HL-60/S4 treated with phorbol 12-myristate 13-acetate at 8.2 ng/mL for 4 days and 3 days (cell line): Measurements from ENCODE around the gene CASTOR2.
"Not testable (repeated sequence)": the region's sequence is repeated elsewhere in the genome, so short reads cannot be mapped to it uniquely, and the experiment has no call there.

ENCODE experiments used
- in situ Hi-C: fragments of 300-500 bp; cut with MboI; formaldehyde crosslinking; loops from 2 replicates; pipeline ENCODE4 v1.15.0; 2022; ENCODE audit warnings: low sequenced_read_pairs

Gene CASTOR2

GRCh38 chr7:74994869-74995543 is 30.5 kb downstream of the CASTOR2 start:
- in situ Hi-C loops: not testable (repeated sequence)

DNA sequence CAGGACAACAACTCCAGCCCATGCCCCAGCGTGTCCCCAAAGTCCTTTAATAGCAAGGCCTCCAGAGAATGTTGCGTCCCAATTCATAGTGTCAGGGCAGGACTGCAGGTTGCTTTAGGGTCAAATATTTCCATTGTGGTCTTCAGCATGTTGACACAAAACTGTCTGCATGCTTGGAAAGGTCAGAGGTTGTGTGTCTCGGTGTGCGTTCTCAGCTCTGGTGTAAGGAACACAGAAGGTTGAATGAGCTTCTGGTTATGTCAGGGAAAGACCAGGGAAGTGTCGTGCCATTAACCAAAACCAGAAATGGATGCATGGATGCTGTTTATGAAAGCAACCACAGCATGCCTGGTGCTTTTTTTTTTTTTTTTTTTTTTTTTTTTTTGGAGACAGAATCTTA is 31.9 kb downstream of the CASTOR2 start:
- in situ Hi-C loops: not testable (repeated sequence)

- in situ Hi-C loops: not testable (repeated sequence)
Measured at GRCh38 chr7:74997811-74998210, 33.3 kb downstream of the CASTOR2 start.

GRCh38 chr7:75001356-75001755 is 36.9 kb downstream of the CASTOR2 start:
- in situ Hi-C loops: not testable (repeated sequence)

- in situ Hi-C loops: no loop called here
Measured at GRCh38 chr7:75010036-75010435, 45.5 kb downstream of the CASTOR2 start.

GRCh38 chr7:75017832-75018231 is 53.3 kb downstream of the CASTOR2 start:
- in situ Hi-C loops: no loop called here

- in situ Hi-C loops: no loop called here
Measured at GRCh38 chr7:75018570-75019364, 54.3 kb downstream of the CASTOR2 start.

- in situ Hi-C loops: no loop called here
Measured at GRCh38 chr7:75019800-75020199, 55.3 kb downstream of the CASTOR2 start.

GRCh38 chr7:75024922-75025321 is 60.4 kb downstream of the CASTOR2 start:
- in situ Hi-C loops: loop anchor here (25.0 kb wide), 1 partner anchor 613 kb away; no protein-coding TSS in a partner anchor

DNA sequence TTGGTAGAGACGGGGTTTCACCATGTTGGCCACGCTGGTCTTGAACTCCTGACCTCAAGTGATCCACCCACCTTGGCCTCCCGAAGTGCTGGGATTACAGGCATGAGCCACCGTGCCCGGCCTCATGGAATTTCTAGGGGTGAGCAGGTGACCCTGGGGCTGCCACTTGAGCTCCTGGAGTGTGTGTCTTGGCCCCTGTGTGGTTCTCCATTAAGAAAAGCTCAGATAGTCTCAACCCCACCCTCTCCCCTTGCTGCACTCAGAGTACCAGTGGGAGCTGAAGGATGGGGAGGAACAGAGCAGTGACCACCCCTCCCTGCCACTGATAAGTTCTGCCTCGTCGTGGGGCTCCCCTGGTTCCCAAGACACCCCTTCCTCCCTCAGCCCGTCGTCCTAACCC is 63.8 kb downstream of the CASTOR2 start:
- in situ Hi-C loops: loop anchor here (25.0 kb wide), 1 partner anchor 616 kb away; no protein-coding TSS in a partner anchor

- in situ Hi-C loops: loop anchor here (25.0 kb wide), 1 partner anchor 621 kb away; no protein-coding TSS in a partner anchor
Measured at GRCh38 chr7:75033064-75033463, 68.6 kb downstream of the CASTOR2 start.

GRCh38 chr7:75033826-75034225 is 69.3 kb downstream of the CASTOR2 start:
- in situ Hi-C loops: loop anchor here (25.0 kb wide), 1 partner anchor 622 kb away; no protein-coding TSS in a partner anchor

DNA sequence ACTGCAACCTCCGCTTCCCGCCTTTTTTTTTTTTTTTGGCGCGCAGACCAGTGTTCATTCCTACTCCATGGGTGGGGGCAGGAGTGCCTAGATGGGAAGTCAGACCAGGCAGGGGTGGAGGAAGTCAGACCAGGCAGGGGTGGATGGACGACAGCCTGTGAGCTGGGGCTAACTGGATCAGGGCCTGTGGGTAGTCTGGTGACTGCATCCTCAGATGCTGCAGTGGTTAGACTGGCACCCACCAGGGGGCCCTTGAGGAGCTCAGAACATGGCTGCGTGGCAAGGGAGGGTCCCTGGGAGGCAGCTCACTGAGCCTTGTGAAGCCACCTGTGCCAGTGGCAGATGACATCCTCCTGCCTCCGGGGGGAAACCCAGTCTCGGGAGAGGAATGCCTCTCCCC is 74.0 kb downstream of the CASTOR2 start:
- in situ Hi-C loops: loop anchor here (25.0 kb wide), 1 partner anchor 626 kb away; no protein-coding TSS in a partner anchor

DNA sequence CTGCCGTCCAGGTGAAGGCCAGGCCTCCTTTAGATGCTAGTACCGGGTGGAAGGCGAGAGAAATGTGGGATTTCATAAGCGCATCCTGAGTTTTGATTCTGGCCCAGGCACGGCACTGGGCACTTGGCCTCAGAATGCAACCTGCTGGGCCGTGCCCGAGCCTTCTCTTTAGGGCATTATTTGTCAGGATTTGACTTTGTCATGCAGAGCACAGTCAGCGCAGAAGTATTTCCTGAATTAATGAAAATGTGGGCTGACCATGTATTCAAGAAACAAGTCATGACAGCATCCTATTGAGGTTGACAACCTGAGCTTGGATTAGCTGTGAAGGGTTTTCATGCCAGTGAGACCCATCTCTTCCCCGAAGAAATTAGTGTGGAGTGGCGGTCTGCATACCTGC is 74.7 kb downstream of the CASTOR2 start:
- in situ Hi-C loops: loop anchor here (25.0 kb wide), 1 partner anchor 627 kb away; no protein-coding TSS in a partner anchor

GRCh38 chr7:75039709-75040108 is 75.2 kb downstream of the CASTOR2 start:
- in situ Hi-C loops: loop anchor here (25.0 kb wide), 1 partner anchor 627 kb away; no protein-coding TSS in a partner anchor

GRCh38 chr7:75040512-75040911 is 76.0 kb downstream of the CASTOR2 start:
- in situ Hi-C loops: loop anchor here (25.0 kb wide), 1 partner anchor 628 kb away; no protein-coding TSS in a partner anchor

DNA sequence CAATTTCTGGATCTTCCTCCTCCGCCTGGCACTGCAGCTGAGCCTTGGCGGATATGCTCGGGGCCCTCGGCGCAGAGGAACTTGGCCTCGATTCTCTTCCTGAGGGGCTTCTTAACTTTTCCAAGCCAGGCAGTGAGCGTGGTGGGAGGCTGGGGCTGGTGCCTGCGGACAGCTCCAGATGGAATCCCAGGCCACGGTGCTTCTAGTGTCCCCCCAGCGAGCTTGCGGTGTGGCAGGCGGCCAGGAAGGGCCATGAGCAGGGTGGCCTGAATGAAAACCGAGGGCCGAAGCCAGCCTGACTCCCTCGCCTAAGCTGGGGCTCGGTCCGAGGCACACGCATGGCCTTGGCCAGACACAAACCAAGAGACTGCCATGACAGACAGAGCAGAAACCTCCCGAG is 77.8 kb downstream of the CASTOR2 start:
- in situ Hi-C loops: loop anchor here (25.0 kb wide), 1 partner anchor 630 kb away; no protein-coding TSS in a partner anchor

DNA sequence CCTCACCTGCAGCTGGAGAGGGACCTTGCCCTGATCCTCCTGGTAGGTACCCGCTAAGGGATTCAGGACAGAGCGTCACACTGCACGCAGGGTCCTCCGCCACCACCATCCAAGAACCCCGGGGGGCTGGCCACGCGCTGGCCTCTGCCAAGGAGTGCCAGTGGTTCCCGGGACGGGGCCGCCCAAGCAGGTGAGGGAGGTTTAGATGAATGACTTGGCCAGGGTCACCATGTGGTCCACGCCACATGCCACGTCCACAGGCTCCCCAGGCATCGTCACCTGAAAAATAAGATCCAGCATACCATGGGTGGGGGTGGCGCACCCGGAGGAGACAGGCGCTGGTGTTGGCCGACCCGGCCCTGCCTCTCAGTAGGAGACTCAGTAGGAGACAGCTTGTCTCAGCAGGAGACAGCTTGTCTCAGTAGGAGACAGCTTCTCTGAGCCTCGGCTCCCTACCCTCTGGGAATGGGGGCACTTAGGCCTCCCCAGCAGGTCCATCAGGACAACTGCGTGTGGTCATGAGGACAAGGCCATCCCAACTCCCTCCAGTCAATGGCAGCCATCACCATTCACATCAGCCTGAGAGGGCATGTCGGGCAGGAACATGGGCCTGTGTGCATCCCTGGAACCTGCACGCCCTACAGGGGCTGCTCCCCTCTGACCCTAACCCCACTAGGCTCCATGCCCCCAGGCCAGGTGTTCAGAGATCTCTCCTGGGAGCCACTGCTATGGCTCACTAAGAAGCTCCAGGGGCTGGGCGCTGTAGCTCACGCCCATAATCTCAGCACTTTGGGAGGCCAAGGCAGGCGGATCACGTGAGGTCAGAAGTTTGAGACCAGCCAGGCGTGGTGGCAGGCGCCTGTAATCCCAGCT is 78.6 kb downstream of the CASTOR2 start:
- in situ Hi-C loops: loop anchor here (25.0 kb wide), 1 partner anchor 631 kb away; no protein-coding TSS in a partner anchor

DNA sequence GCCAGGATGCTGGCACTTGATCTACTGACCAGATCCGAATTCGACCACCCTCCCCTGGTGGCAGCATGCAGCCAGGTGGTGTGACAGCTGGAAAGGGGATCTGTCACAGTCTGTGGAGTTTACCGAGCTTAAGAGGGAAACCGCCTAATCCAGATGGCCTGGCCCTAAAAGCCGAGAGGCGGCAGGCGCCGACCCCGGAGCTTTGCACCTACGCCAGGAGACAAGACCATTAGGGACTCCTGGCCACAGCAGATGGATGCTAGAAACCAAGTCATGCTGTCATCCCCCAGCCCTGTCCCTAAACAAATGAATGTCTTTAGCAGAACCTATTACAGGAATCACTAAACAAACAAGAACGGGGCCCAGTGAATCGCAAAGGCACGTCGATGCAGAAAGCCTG is 81.4 kb downstream of the CASTOR2 start:
- in situ Hi-C loops: loop anchor here (25.0 kb wide), 1 partner anchor 634 kb away; no protein-coding TSS in a partner anchor
